WTC11 (cell line): ENCODE results near the gene GDF7. TPM values are rescaled to one million over a fixed set of nuclear protein-coding genes. Genes with fewer than 3 reads are reported as not detected.

Experiments
- ATAC-seq: fragments of 200-7000 bp; cut with Tn5 transposase; 2 replicates; pipeline ENCODE4 v1.10.0; 2021; ENCODE audit warnings: mild to moderate bottlenecking, moderate library complexity
- CTCF ChIA-PET: fragments of 300-600 bp; sonication (Branson Sonifier 250); formaldehyde crosslinking; loops from one replicate; lab custom pipeline; 2021; ENCODE audit warnings: antibody characterized with exemption; lab: Charles Lee
- POLR2A ChIA-PET: fragments of 350-600 bp; sonication (Branson Sonifier 250); formaldehyde crosslinking; loops from one replicate; lab custom pipeline; 2021; ENCODE audit warnings: antibody characterized with exemption; lab: Charles Lee
- DNase-seq: peaks from one replicate; pipeline ENCODE4 v3.0.0; 2021; ENCODE audit warnings: low spot score
- H3K27ac Mint-ChIP-seq: 2 replicates; pipeline ENCODE4 v1.8.0; 2021; ENCODE audit warnings: mixed read lengths
- H3K27me3 Mint-ChIP-seq: 2 replicates; pipeline ENCODE4 v1.8.0; 2021; ENCODE audit warnings: low read depth, mild to moderate bottlenecking, moderate library complexity, mixed read lengths
- H3K36me3 Mint-ChIP-seq: 2 replicates; pipeline ENCODE4 v1.8.0; 2021; ENCODE audit warnings: mixed read lengths
- H3K4me1 Mint-ChIP-seq: 2 replicates; pipeline ENCODE4 v1.8.0; 2022; ENCODE audit warnings: mixed read lengths
- H3K4me3 Mint-ChIP-seq: 2 replicates; pipeline ENCODE4 v1.8.0; 2021; ENCODE audit warnings: mild to moderate bottlenecking, moderate library complexity, mixed read lengths
- H3K9me3 Mint-ChIP-seq: 2 replicates; pipeline ENCODE4 v1.8.0; 2021; ENCODE audit warnings: mixed read lengths
- CBFB ChIP-seq: sonication (generic); formaldehyde crosslinking; IDR thresholded peaks from 2 replicates; pipeline ENCODE4 v1.8.1; 2022; ENCODE audit warnings: mild to moderate bottlenecking, low read depth, missing genetic modification reagents
- CDX4 ChIP-seq: fragments of 250-450 bp; sonication (Bioruptor Pico); IDR thresholded peaks from 2 replicates; pipeline ENCODE4 v1.9.0; 2021; ENCODE audit warnings: moderate library complexity, mild to moderate bottlenecking, inconsistent platforms, borderline replicate concordance
- ETV6 ChIP-seq: sonication (generic); formaldehyde crosslinking; IDR thresholded peaks from 2 replicates; pipeline ENCODE4 v1.8.1; 2022; ENCODE audit warnings: mild to moderate bottlenecking, missing genetic modification reagents
- FOXP1 ChIP-seq: sonication (generic); formaldehyde crosslinking; IDR thresholded peaks from 2 replicates; pipeline ENCODE4 v1.8.0; 2022; ENCODE audit warnings: missing genetic modification reagents, mild to moderate bottlenecking, moderate library complexity, borderline replicate concordance
- HMGA2 ChIP-seq: fragments of 250-450 bp; sonication (Bioruptor Pico); IDR thresholded peaks from 2 replicates; pipeline ENCODE4 v1.4.0; 2021; ENCODE audit warnings: mild to moderate bottlenecking, moderate library complexity
- IRF2 ChIP-seq: sonication (generic); formaldehyde crosslinking; IDR thresholded peaks from 2 replicates; pipeline ENCODE4 v1.8.0; 2022; ENCODE audit warnings: low read depth, missing genetic modification reagents, borderline replicate concordance
- JAZF1 ChIP-seq: fragments of 250-450 bp; sonication (Bioruptor Pico); IDR thresholded peaks from 2 replicates; pipeline ENCODE4 v1.9.0; 2021; ENCODE audit warnings: moderate library complexity, mild to moderate bottlenecking, inconsistent platforms
- MAX ChIP-seq: sonication (generic); formaldehyde crosslinking; IDR thresholded peaks from 2 replicates; pipeline ENCODE4 v1.8.0; 2022; ENCODE audit warnings: mild to moderate bottlenecking, missing genetic modification reagents
- MXD4 ChIP-seq: fragments of 250-450 bp; sonication (Bioruptor Pico); IDR thresholded peaks from 2 replicates; pipeline ENCODE4 v1.8.0; 2021; ENCODE audit warnings: mild to moderate bottlenecking, moderate library complexity, borderline replicate concordance
- NR2C2 ChIP-seq: sonication (generic); formaldehyde crosslinking; IDR thresholded peaks from 2 replicates; pipeline ENCODE4 v1.8.0; 2022; ENCODE audit warnings: mild to moderate bottlenecking, missing genetic modification reagents
- PRDM15 ChIP-seq: sonication (generic); formaldehyde crosslinking; IDR thresholded peaks from 2 replicates; pipeline ENCODE4 v1.8.0; 2022; ENCODE audit warnings: missing genetic modification reagents
- RELA ChIP-seq: sonication (generic); formaldehyde crosslinking; IDR thresholded peaks from 2 replicates; pipeline ENCODE4 v1.8.1; 2022; ENCODE audit warnings: missing genetic modification reagents, mild to moderate bottlenecking, borderline replicate concordance
- RORB ChIP-seq: fragments of 250-450 bp; sonication (Bioruptor Pico); IDR thresholded peaks from 2 replicates; pipeline ENCODE4 v1.9.0; 2021; ENCODE audit warnings: mild to moderate bottlenecking
- SOX15 ChIP-seq: fragments of 250-450 bp; sonication (Bioruptor Pico); IDR thresholded peaks from 2 replicates; pipeline ENCODE4 v1.9.0; 2021; ENCODE audit warnings: mild to moderate bottlenecking
- SP1 ChIP-seq: sonication (generic); formaldehyde crosslinking; conservative IDR thresholded peaks from 2 replicates; pipeline ENCODE4 v1.8.1; 2022; ENCODE audit warnings: missing genetic modification reagents
- ZBTB43 ChIP-seq: sonication (generic); formaldehyde crosslinking; IDR thresholded peaks from 2 replicates; pipeline ENCODE4 v1.8.1; 2023; ENCODE audit warnings: mild to moderate bottlenecking, missing genetic modification reagents
- ZNF232 ChIP-seq: sonication (generic); formaldehyde crosslinking; IDR thresholded peaks from 2 replicates; pipeline ENCODE4 v1.8.0; 2022; ENCODE audit warnings: mild to moderate bottlenecking, missing genetic modification reagents
- ZNF396 ChIP-seq: fragments of 250-450 bp; sonication (Bioruptor Pico); IDR thresholded peaks from 2 replicates; pipeline ENCODE4 v1.8.0; 2021; ENCODE audit warnings: mild to moderate bottlenecking, moderate library complexity, borderline replicate concordance
- ZNF423 ChIP-seq: fragments of 250-450 bp; sonication (Bioruptor Pico); IDR thresholded peaks from 2 replicates; pipeline ENCODE4 v2.1.2; 2022; ENCODE audit warnings: mild to moderate bottlenecking, moderate library complexity
- total RNA-seq: library from RNA; stranded (reverse); gene quantifications from 3 replicates; pipeline ENCODE4 v1.2.3, GENCODE V29; 2021

Gene GDF7
- total RNA-seq, 1 experiment from 2014 or later = 0.55 TPM

GRCh38 chr2:20638014-20638413 is 28.9 kb upstream of the GDF7 start:
- Mint-ChIP-seq H3K27me3 (no peaks in the 10 kb centered on the region), H3K9me3 (no peaks in the 10 kb centered on the region), H3K4me1 (peaks cover 18% of the 10 kb centered on the region)
- DNase-seq (no peak), ATAC-seq (no peak)
- CTCF ChIA-PET = interaction anchor here (0.9 kb wide), 1 partner anchor 227 kb away, joined by 3 read pairs; no protein-coding TSS in a partner anchor
- TF ChIP-seq ZNF232 (CRISPR knock-in tag) = no peak
- no peak for TF ChIP-seq SOX15 (CRISPR knock-in tag)
- TF ChIP-seq IRF2 (CRISPR knock-in tag) = no peak
- no peak for TF ChIP-seq ZNF396
- no peak for TF ChIP-seq MAX
- no peak for TF ChIP-seq HMGA2 (CRISPR knock-in tag)
- no peak for TF ChIP-seq CBFB (CRISPR knock-in tag)
- no peak for TF ChIP-seq ETV6
- TF ChIP-seq FOXP1 = no peak
- no peak for TF ChIP-seq NR2C2 (CRISPR knock-in tag)
- no peak for TF ChIP-seq RORB
- TF ChIP-seq CDX4 (CRISPR knock-in tag) = no peak
- TF ChIP-seq, all 79 proteins: peak for 0
- Mint-ChIP-seq H3K4me3 (no peak overlapping the region), H3K27ac (no peak overlapping the region), H3K36me3 (no peaks in the 10 kb centered on the region)
- POLR2A ChIA-PET = no interaction called here

GRCh38 chr2:20638646-20639430 is 28.1 kb upstream of the GDF7 start:
- H3K4me1 Mint-ChIP-seq = peaks cover 13% of the 10 kb centered on the region
- POLR2A ChIA-PET = no interaction called here
- CTCF ChIA-PET = interaction anchor here (1.2 to 1.4 kb wide), 2 partner anchors 38 to 227 kb away, joined by 3 read pairs; no protein-coding TSS in a partner anchor
- no peak overlapping the region for H3K4me3 Mint-ChIP-seq
- no peak for DNase-seq
- no peak for ATAC-seq
- H3K36me3 Mint-ChIP-seq = no peaks in the 10 kb centered on the region
- TF ChIP-seq MXD4 (no peak), RELA (no peak), PRDM15 (no peak), ZNF423 (CRISPR knock-in tag) (no peak), SP1 (no peak), JAZF1 (no peak), ETV6 (no peak), MAX (no peak), ZBTB43 (no peak)
- no peak overlapping the region for H3K27ac Mint-ChIP-seq
- no peaks in the 10 kb centered on the region for H3K9me3 Mint-ChIP-seq
- H3K27me3 Mint-ChIP-seq = no peaks in the 10 kb centered on the region
